Ishikawa (cell line): ENCODE measurements around the gene DGKI.

ENCODE experiments used
- CEBPB ChIP-seq: IDR thresholded peaks from 2 replicates; pipeline ENCODE4 v1.6.1; 2012
- CREB1 ChIP-seq: IDR thresholded peaks from 2 replicates; pipeline ENCODE4 v1.6.1; 2012; ENCODE audit warnings: low read depth
- EP300 ChIP-seq: IDR thresholded peaks from 2 replicates; pipeline ENCODE4 v1.6.1; 2012; ENCODE audit warnings: borderline replicate concordance
- FOXM1 ChIP-seq: IDR thresholded peaks from 2 replicates; pipeline ENCODE4 v1.6.1; 2012; ENCODE audit warnings: low read depth, borderline replicate concordance
- MAX ChIP-seq: IDR thresholded peaks from 2 replicates; pipeline ENCODE4 v1.6.1; 2012
- NFIC ChIP-seq: IDR thresholded peaks from 2 replicates; pipeline ENCODE4 v1.6.1; 2012
- RAD21 ChIP-seq: IDR thresholded peaks from 2 replicates; pipeline ENCODE4 v1.6.1; 2012; ENCODE audit warnings: low read depth
- REST ChIP-seq: IDR thresholded peaks from 2 replicates; pipeline ENCODE4 v1.6.1; 2012; ENCODE audit warnings: low read depth, mild to moderate bottlenecking
- TAF1 ChIP-seq: IDR thresholded peaks from 2 replicates; pipeline ENCODE4 v1.6.1; 2012; ENCODE audit warnings: low read depth, mild to moderate bottlenecking
- TCF12 ChIP-seq: IDR thresholded peaks from 2 replicates; pipeline ENCODE4 v1.6.1; 2012; ENCODE audit warnings: low read depth
- YY1 ChIP-seq: IDR thresholded peaks from 2 replicates; pipeline ENCODE4 v1.6.1; 2012; ENCODE audit warnings: low read depth
- ZBTB7A ChIP-seq: IDR thresholded peaks from 2 replicates; pipeline ENCODE4 v1.6.1; 2012; ENCODE audit warnings: low read depth

GRCh38 chr7:137345799-137346449, 500.9 kb downstream of the DGKI start:
- TF ChIP-seq REST (no peak), FOXM1 (no peak), NFIC (no peak), TAF1 (no peak), CEBPB (no peak), EP300 (no peak), MAX (no peak), CREB1 (no peak), TCF12 (no peak), YY1 (no peak), RAD21 (no peak), ZBTB7A (no peak)
